IMR-90 (cell line): ENCODE results near the gene SLC6A9.

Experiments used
- MXI1 ChIP-seq: IDR thresholded peaks from 2 replicates; pipeline ENCODE4 v1.6.1; 2012; ENCODE audit warnings: low read depth, mild to moderate bottlenecking, low read length, moderate library complexity, borderline replicate concordance
- NFE2L2 ChIP-seq: fragments of 150-350 bp; IDR thresholded peaks from 2 replicates; pipeline ENCODE4 v1.6.1; 2016; ENCODE audit warnings: low read depth, mild to moderate bottlenecking, low read length
- POLR2A ChIP-seq: IDR thresholded peaks from 2 replicates; pipeline ENCODE4 v1.6.1; 2012; ENCODE audit warnings: mild to moderate bottlenecking, low read depth, low read length
- TF ChIP-seq, protein P1 (sequence below): fragments of 150-350 bp; IDR thresholded peaks from 2 replicates; pipeline ENCODE4 v1.6.1; 2017; ENCODE audit warnings: mild to moderate bottlenecking, antibody characterized with exemption, low read length, low read depth
- TF ChIP-seq, protein P2 (sequence below): conservative IDR thresholded peaks from 2 replicates; pipeline ENCODE4 v1.5.1; 2012; ENCODE audit warnings: mild to moderate bottlenecking, low read depth, low read length, improper control_type of control experiment

DNA sequence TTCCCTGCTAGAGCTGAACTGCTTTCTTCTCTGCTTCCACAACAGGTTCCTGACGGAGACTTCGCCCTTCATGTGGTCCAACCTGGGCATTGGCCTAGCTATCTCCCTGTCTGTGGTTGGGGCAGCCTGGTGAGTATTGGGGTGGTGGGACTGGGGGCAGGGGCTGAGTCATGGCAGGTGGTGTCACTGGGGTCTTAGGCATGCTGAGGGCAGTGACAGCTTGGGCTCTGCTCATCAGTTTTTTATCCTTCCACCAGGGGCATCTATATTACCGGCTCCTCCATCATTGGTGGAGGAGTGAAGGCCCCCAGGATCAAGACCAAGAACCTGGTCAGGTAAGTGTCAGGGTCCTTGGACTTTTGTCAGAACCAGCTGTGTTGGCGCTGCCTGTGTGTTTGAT is 55.2 kb downstream of the SLC6A9 start:
- no peak for TF ChIP-seq MXI1
- no peak for TF ChIP-seq POLR2A
- TF ChIP-seq, protein P1, sequence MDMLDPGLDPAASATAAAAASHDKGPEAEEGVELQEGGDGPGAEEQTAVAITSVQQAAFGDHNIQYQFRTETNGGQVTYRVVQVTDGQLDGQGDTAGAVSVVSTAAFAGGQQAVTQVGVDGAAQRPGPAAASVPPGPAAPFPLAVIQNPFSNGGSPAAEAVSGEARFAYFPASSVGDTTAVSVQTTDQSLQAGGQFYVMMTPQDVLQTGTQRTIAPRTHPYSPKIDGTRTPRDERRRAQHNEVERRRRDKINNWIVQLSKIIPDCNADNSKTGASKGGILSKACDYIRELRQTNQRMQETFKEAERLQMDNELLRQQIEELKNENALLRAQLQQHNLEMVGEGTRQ = no peak
- TF ChIP-seq, protein P2, sequence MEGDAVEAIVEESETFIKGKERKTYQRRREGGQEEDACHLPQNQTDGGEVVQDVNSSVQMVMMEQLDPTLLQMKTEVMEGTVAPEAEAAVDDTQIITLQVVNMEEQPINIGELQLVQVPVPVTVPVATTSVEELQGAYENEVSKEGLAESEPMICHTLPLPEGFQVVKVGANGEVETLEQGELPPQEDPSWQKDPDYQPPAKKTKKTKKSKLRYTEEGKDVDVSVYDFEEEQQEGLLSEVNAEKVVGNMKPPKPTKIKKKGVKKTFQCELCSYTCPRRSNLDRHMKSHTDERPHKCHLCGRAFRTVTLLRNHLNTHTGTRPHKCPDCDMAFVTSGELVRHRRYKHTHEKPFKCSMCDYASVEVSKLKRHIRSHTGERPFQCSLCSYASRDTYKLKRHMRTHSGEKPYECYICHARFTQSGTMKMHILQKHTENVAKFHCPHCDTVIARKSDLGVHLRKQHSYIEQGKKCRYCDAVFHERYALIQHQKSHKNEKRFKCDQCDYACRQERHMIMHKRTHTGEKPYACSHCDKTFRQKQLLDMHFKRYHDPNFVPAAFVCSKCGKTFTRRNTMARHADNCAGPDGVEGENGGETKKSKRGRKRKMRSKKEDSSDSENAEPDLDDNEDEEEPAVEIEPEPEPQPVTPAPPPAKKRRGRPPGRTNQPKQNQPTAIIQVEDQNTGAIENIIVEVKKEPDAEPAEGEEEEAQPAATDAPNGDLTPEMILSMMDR = no peak; the same call in 1 of the 2 replicates
- no peak for TF ChIP-seq NFE2L2
